Islet precursor cell (in vitro differentiated cells): Measurements from ENCODE around the gene CELF2.
A peak's percentile ranks its signal among the peaks of the same experiment; 100 is the strongest.

Experiments
- DNase-seq: peaks from one replicate; pipeline ENCODE4 v3.0.0-alpha.2; 2018

Gene CELF2

DNA sequence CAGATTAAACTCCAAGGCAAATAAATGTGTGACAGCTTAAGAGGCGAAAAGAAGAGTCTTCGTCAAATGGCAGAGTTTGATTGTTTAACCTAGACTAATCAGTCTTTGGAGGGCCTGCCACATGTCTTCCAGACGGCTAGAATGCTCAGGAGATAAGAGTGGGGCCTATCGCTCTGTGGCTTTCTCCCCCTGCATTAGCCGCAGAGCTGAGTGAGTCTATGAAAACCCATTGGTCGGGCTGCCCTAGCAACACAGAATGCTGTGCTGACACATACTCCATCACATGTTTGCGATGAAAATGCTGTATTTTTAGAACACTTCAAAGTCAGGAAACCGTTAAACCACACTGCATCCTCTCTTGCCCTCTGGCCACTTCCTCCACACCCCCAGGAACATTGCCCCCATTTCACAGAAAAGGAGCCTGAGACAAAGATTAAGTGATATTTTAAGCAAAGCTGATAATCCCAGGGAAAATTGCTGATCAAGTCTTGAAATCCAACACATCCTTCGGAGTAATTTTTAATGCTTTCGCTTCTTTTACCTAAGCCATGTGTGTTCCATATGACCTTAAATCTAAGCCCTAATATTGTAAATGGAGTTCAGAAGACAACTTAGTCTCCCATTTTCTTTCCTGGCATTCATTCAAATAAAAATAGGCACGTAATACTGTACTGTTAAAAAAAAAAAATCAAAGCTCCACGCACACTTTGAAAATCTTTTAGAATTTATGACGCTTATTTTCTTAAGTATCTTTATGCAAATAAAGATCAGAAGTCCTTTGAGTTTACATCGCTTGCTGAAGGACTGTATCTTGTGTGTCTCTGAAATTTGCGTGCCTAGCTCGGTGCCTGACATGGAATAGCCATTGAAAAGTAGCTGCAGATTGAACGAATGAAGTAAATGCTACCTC is 161.2 kb downstream of the CELF2 start:
- peak; percentile 86 for DNase-seq

DNA sequence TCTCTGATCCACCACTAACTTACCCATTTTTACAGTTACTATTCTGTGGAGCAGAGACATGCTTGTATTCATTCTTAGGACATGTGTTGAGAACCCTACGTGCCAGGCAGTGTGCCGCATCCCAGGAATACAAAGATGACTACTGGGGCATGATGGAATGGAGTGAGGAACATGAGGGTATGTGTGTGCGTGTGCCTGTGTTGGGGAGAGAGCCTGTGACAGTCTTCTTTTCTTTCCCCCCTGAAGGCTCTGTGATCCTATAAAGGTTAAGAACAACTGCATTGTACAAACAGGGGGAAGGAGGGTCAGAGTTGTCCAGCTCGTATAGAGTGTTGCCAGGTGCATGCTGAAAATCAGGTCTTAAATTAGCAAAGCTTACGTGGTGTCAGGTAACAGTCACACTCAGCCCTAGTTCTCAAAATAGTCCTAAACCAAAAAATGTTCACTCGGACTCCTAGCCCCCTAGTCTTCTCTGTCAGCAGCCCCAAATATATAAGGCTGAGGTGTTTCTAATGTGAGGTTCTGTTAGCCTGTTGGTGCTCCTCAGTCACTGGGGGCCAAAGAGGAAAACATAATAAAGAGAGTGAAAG is 161.9 kb downstream of the CELF2 start:
- no peak for DNase-seq

DNA sequence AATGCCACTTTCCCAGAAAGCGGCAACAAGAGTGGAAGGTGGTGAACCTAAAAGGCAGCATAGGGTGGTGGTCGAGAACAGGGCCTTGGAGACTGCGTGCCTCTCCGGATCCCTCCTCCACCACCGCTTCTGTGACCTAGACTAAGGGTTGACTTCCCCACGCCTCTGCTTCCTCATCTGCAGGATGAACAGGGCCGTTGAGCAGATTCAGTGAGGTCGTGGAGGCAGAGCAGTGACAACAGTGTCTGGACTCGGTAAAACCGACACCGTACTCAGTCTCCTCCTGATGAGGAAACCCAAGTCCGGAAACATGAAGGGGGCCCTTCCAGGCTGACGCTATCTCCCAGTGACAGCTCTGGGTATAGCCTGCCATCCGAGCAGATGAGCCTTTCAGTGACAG is 162.6 kb downstream of the CELF2 start:
- DNase-seq = no peak

DNA sequence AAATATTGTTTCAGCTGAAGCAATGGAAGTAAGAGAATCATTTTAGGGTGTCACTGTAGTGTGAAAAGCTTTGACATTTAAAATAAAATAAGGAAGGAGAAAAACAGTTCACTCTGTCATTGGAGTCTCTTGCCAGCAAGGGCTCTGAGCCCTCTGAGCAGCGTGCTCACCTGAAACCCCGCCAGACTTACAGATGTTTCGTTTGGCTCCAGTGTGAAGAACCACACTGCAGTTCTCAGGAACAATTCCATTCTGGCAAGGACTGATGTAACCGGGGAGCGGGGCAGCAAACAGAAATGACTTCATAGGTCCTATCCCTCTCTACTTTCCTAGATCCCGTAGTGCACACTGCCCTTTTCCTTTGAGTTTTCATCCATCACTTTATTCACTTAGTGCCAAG is 164.3 kb downstream of the CELF2 start:
- peak; percentile 40 for DNase-seq

DNA sequence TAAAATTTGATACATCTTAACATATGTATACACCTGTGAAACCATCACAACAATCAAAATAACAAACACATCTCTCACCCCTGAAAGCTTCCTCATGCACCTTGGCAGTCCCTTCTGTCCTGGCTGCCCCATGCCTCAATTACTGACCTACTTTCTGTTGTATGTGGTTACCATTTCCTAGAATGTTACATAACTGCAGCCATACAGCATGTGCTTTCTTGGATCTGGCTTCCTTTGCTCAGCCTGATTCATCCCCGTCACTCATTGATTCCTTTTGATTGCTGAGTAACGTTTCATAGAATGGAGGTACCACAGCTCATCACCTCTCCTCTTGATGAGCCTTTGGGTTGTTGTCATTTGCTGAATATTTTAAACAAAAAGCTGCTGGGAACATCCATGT is 165.3 kb downstream of the CELF2 start:
- DNase-seq = no peak

DNA sequence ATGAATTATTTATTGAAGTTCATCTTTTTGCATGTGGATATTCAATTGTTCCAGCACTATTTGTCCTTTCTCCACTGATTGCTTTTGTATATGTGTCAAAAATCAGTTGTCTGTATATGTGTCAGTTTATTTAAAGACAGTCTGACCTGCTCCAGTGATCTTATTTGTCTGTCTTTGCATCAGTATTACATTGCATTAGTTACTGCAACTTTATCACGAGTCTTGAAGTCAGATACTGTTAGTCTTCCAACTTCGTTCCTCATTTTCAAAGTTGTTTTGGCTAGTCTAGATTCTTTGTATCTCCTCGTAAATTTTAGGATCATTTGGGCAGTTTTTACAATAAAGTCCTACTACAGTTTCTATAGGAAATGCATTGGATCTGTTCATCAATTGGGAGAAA is 166.4 kb downstream of the CELF2 start:
- DNase-seq = no peak

DNA sequence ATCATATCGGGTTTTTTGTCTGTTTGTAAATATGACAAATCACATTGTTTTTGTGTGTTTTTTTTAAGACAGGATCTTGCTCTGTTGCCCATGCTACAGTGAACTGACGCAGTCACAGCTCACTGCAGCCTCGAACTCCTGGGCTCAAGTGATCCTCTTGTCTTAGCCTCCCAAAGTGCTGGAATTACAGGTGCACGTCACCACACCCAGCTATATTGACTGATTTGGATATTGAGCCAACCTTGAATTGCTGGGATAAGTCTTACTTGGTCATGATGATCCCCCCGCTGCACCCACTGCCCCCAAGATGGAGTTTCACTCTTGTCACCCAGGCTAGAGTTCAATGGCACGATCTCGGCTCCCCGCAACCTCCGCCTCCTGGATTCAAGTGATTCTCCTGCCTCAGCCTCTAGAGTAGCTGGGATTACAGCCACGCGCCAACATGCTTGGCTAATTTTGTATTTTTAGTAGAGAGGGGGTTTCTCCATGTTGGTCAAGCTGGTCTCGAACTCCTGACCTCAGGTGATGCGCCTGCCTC is 167.5 kb downstream of the CELF2 start:
- peak; percentile 1 for DNase-seq

DNA sequence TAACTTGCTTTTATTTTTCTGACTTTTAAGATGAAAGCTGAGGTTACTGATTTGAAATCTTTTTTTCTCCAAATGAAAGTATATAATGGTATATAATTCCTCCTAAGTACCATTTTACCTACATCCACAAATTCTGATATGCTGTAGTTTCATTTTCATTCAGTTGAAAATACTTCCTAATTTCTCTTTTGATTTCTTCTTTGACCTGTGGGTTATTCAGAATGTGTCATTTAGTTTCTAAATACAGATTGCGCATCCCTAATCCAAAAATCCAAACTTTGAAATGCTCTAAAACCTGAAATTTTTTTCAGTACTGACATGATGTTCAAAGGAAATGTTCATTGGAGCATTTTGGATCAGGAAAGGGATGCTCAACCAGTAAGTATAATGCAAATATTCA is 168.7 kb downstream of the CELF2 start:
- no peak for DNase-seq

DNA sequence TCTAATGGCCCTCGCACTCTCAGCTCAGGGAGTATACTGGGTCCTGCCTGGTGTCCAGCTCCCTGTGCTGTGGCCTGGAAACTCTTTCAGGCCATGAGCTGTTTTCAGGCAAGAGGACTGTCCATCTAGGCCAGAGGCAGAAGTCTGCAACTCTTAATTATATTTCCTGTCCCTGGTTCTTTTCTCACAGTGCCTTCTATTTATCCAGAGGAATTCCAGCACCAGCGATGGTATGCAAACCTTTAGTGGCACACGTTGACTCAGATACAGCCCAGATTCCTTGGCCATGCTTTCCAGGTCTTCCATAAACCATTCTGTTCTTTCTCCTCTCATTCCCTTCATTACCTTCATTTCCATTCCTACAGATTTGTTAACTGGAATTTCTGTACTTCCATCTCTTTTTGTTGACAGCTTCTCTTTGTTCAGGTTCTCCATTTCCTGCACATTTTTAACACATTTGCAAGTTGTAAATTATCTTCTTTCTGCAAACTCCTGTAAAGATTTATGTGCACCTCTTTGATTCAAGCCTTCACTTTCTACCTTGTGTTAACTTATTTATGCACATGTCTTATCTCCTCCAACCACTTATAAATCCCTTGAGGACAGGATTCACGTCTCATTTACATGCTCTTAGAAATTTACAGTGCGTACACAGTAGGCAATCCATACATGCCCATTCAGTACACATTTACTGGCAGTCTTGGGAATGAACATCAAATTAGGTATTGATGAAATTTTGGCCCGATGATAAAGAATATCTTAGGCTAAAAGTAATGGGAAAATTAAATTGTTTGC is 172.1 kb downstream of the CELF2 start:
- DNase-seq = peak; percentile 90

DNA sequence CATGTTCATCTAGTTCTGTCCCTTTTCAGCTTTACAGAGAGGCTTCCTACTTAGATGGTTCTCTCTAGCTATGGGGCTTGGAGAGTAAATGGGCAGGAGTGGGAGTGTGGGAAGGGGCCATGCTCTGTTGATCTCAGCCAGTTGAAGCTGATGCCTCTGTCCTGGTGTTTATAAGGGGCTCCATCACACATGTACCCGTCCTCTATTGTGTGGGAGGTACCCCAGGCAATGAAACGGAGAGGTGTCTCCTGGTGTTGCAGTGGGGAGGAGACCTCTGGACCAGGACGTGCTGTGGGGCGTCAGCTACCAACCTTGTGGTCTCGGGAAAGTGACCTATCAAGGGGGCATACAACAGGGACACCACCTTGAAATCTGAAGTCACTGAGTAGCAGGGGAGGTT is 173.5 kb downstream of the CELF2 start:
- DNase-seq = peak; percentile 27

DNA sequence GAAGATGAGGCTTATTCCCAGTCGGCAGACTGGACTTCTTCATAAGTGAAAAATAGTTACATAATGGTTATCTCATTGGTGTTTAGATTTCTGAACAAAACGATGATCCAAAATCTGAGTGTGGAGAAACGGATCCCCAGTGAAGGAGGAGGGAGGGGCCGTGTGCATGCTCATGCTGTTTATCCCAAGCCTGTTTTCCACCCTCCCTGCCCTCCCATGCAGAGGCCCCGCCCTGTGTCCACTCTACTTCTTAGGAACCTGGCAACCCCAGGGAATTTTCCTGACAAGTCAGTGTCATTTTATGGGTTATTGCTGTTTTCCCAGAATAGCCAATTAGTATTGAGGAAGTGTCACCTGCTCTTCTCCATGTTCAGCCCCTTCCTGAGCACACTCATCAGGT is 174.0 kb downstream of the CELF2 start:
- no peak for DNase-seq

DNA sequence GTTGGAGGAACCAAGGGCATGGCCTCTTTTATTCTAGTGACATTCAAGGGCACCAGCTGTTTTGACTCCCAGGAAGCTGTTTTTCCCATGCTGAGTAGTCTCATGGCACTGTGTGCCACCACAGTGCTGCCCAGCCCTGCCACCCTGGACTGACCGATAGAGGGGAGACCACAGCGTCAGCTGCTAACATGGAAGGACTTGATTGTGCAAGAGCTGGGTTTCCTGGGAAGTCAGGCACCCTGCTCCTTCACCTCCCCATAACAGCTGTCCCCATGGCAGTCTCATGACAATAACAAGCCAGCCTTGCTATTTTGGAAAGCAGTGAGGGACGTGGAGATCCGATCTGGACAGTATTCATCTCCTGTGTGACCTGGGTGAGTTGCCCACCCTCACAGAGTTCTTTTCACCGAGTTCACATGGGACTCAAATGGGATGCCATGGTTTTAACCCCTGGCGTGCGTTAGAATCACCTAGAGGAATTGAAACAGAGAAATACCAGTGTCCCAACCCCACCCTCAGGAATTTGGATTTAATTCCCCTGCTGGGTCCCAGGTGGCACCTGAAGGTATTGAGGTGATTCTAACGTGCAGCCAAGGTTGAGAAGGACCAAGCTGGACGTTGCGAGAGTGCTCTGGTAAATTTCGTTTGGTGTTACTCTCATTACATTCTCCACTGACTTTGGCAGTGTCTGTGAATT is 174.8 kb downstream of the CELF2 start:
- DNase-seq = peak; percentile 45

DNA sequence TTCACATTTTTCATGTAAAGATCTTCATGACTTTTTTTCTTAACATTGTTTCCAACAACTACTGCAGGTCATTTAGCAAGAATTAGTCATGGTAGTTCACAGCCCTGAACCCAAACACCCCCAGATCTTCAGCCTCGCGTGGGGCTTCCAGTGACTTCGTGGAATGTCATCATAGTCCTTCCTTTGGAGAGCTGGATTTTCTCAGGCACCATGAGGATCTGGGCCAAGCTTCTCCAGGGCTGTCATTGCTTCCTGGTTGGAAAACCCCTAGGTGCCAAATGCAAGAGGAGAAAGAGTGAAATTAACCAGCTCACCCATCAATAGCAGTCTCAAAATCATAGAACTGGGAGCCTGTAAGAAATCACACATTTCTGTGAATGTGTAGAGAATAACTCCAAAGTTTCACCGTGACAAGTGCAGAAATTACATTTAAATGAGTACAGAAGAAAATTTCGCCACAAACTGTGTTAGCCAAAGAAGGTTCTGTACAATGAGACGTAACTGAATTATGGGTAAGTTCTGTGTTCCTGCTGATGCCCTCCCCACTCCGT is 175.4 kb downstream of the CELF2 start:
- peak; percentile 25 for DNase-seq

DNA sequence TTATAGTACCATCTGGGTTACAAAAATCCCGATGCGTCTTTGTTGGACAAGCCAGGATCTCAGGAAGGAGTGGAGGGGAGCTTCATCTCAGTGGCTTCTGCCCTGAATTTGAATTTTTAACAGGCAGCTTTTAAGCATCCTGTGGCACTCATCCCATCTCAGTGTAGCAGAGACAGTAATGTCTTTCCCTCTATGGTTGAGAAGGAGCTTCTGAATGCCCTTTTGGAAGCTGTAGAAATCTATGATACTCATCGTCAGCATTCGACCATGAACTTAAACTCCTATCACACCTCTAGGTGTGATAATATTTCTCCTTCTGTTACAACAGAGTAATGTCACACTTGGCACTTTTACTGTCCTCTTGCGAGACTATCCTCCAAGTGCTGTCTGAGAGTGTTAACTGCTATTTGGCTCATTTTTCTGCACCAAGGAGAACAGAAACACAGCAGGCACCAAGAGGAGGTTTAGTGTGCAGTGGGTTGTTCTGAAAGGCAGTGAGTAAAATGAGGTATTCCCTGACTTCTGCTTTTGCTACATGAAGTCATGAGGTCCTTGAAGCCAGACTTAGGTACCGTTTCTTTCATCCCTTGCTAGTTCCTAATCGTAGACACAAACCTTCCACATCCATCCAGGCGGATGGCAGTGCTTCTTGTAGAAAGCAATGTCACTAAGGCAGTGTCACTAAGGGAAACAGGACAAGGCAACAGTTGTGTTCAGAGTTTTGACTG is 177.4 kb downstream of the CELF2 start:
- DNase-seq = peak; percentile 38

DNA sequence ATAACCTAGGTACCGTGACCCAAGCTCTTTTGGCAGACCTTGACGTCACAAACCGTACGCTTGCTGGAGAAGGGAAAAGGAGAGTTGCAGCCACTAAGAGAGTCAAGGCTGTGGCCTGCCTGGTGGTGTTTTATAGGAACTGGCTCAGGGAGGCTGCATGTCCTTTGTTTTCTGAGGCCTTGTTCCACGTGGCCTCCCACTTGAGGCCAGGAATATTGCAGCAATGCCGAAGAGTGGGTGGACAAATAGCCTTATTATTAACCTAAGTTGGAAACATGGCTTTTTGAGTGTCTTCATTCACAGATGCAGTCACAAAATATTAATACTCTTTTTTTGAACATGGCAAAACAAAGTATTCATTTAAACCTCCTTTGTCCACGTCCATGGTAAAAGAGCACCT is 178.0 kb downstream of the CELF2 start:
- DNase-seq = no peak

DNA sequence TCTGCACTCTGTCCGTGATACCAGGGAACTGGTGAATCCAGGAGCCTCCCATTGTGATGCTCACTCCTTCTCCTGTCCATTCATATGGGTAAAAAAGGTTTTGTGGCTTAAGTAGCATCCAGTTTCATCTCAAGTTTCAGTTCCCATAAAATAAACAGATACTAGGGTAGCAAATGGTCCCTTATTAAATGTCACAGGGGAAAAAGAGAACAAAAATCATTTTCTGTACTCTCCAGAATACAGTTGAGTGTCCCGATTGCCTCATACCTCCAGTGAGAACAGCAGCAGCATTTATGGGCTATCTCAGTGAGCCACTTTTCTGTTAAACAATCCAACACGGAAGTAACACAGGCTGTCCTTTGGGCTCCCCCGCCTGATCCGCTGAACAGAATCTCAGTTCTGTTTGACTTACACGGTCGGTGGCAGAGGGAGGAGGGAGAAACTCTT is 179.6 kb downstream of the CELF2 start:
- peak; percentile 5 for DNase-seq

DNA sequence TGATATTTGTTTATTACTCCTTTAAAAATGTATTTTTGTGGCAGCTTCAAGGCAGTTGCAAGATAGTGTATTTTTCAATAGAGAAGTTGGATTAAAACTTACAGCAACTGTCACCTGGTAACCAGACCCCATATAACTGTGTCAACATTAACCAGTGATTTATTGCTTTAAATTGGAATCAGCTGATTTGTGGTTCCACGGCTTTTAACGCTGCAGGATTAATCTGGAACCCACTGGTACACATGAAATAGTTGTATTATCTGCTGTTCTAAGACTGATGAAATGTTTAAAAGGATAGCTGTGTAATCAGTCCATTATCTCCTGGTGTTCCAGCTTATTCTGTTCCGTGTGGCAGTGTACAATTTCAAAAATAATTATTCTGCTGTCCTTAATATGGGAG is 180.2 kb downstream of the CELF2 start:
- no peak for DNase-seq

DNA sequence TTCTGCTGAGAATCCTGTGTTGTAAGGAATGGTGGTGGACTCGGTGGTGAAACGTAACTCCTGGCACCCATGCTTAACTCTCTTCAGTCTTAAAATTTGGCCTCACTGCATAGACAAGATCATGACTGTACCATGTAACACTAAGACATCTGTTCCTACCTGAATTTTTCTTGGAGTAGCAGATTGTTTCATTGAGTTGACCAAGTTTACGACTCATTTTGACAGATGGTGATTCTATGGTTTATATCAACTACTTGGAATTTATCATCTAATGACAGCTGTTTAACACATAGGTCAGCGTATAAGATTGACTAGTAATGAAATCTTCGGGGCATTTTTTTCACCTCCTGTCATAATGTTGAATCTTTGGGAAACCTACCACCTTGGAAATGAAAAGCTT is 184.2 kb downstream of the CELF2 start:
- DNase-seq = no peak

DNA sequence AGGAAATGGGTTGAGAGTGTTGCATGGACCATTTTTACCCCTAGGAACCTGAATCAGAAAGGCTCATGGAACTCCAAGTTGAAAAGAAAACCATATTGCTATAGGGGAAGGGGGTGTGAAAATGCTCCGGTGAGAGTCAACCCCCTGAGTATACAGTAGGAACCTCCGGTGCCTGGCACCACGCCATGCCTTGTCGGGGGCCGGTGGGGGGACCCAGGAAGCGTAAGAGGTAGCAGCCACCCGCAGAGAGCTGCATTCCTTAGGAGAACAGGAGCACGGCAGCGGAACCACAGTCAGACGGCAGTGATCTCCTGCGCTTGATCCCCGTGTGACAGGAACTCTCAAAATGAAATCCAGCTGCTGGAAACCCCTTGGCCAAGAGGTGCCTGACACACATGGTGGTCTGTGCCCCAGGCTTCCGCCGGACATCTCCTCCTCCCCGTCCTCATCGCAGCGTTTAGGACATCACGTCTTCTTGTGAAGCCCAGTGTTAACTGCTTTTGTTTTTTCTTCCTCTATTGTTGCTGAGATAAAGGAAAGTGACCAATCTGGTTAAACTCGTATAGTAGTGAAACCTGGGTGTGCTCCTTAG is 186.8 kb downstream of the CELF2 start:
- DNase-seq = peak; percentile 54

DNA sequence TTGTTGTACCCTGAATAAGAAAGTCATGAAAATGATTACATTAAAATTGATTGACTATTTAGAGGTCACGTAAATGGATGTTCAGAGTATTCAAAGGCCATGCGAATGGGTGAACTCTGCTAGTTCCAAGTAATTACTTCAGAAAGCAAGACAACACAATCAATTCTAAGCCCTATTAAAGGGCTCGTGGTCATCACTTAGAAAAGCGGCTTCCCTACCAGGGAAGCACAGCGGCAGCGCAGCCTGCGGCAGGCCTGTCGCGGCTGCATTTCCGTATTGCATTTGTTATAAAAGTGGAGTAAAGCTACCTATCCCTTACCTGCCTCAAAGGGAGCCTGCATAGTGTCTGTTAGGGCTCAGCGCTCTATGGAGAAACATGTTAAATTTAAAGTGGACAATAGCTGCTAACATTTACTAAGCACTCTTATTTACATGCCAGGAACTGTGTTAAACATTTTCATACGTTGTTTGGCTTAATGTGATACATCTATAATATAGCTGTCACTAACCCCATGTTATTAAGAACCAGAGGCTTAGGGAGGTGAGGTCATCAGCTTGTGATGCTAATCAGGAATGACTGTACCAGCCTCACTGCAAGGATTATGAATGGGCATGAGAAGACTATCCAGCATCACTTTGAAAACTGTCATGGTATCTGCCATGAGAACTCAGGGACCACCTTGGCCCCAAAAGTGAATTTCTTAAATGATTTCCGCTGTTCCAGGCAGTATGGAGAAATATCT is 187.5 kb downstream of the CELF2 start:
- peak; percentile 27 for DNase-seq
